SK-N-SH (cell line): ENCODE data around the gene AP3B2.

Experiments
- CHD2 ChIP-seq: fragments of 150-350 bp; IDR thresholded peaks from 2 replicates; pipeline ENCODE4 v1.6.1; 2018; ENCODE audit warnings: low read length; ENCODE audit not compliant: partially characterized antibody
- CTCF ChIP-seq: fragments of 200-600 bp; sonication (generic); IDR thresholded peaks from 2 replicates; pipeline ENCODE4 v1.6.1; 2017; ENCODE audit warnings: antibody characterized with exemption, mild to moderate bottlenecking, moderate library complexity
- EP300 ChIP-seq, 2 experiments: IDR thresholded peaks; 2 replicates each; pipeline versions ENCODE4 v1.4.0 to v1.6.1; 2012; ENCODE audit warnings: borderline replicate concordance in 1 of 2, low read depth in 1 of 2, low read length in 1 of 2
- GATA2 ChIP-seq: sonication (generic); formaldehyde crosslinking; IDR thresholded peaks from 2 replicates; pipeline ENCODE4 v1.5.0; 2020; ENCODE audit warnings: mild to moderate bottlenecking, missing genetic modification reagents
- POLR2AphosphoS5 ChIP-seq: IDR thresholded peaks from 2 replicates; pipeline ENCODE4 v1.6.1; 2012; ENCODE audit warnings: low read depth, low read length
- RAD21 ChIP-seq: IDR thresholded peaks from 2 replicates; pipeline ENCODE4 v1.6.1; 2012; ENCODE audit warnings: mild to moderate bottlenecking, low read length
- SIN3A ChIP-seq: IDR thresholded peaks from 2 replicates; pipeline ENCODE4 v1.6.1; 2012; ENCODE audit warnings: low read depth, mild to moderate bottlenecking, low read length, moderate library complexity, borderline replicate concordance
- TAF1 ChIP-seq: IDR thresholded peaks from 2 replicates; pipeline ENCODE4 v1.6.1; 2012; ENCODE audit warnings: low read depth, mild to moderate bottlenecking, low read length, moderate library complexity, borderline replicate concordance
- USF1 ChIP-seq: IDR thresholded peaks from 2 replicates; pipeline ENCODE4 v1.4.0; 2012; ENCODE audit warnings: low read depth, borderline replicate concordance
- USF2 ChIP-seq: fragments of 150-350 bp; IDR thresholded peaks from 2 replicates; pipeline ENCODE4 v1.6.1; 2017; ENCODE audit warnings: antibody characterized with exemption, low read length, low read depth, borderline replicate concordance

DNA sequence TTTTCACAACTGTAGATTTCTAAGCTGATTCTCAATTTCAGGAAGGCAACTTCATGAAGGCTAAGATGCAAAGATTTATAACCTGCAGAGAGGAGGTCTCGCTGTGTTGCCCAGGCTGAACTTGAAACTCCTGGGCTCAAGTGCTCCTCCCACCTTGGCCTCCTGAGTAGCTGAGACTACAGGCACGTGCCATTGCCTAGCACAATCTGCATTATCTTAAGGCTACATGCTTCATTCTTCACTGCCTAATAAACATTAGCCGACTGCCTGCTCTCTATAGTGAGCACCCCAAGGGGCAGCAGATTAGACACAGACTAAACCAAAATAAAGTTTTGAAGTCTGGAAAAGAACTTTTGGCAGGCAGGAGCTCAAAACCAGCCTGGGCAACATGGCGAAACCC is 79.6 kb downstream of the AP3B2 start:
- no peak for TF ChIP-seq CTCF
- TF ChIP-seq USF2: no peak
- TF ChIP-seq USF1: no peak
- TF ChIP-seq EP300 (IDR thresholded peaks at IDR 0.05; ENCODE audit: borderline replicate concordance in 1 of 2, low read depth in 1 of 2, low read length in 1 of 2): no peak
- TF ChIP-seq TAF1: no peak
- TF ChIP-seq GATA2 (CRISPR knock-in tag): no peak
- TF ChIP-seq CHD2: no peak
- TF ChIP-seq RAD21: no peak
- TF ChIP-seq POLR2AphosphoS5: no peak
- TF ChIP-seq SIN3A: no peak
